AG10803 (cell line): ENCODE measurements around the gene CACNA1S.
A peak's percentile ranks its signal among the peaks of the same experiment; 100 is the strongest.

Experiments
- DNase-seq: peaks from one replicate; pipeline ENCODE4 v3.0.0; 2010; ENCODE audit warnings: low read depth
- H3K4me3 ChIP-seq: 2 replicates; pipeline ENCODE4 v1.5.1; 2011; ENCODE audit warnings: mild to moderate bottlenecking, low read length, control low read depth
- CTCF ChIP-seq: conservative IDR thresholded peaks from 2 replicates; pipeline ENCODE4 v1.5.1; 2011; ENCODE audit warnings: mild to moderate bottlenecking, low read length, control low read depth, inconsistent platforms

Gene CACNA1S

GRCh38 chr1:201153474-201154388, 41.5 kb upstream of the CACNA1S start:
- TF ChIP-seq CTCF, result no peak
- H3K4me3 ChIP-seq, result peak overlapping the region; percentile 83
- DNase-seq, result no peak

- peak; percentile 39 for TF ChIP-seq CTCF
- H3K4me3 ChIP-seq, result no peak overlapping the region
- DNase-seq, result peak; percentile 19
Measured at GRCh38 chr1:201149400-201149799, 37.2 kb upstream of the CACNA1S start.

GRCh38 chr1:201147396-201148015, 35.3 kb upstream of the CACNA1S start:
- no peak overlapping the region for H3K4me3 ChIP-seq
- DNase-seq, result no peak
- TF ChIP-seq CTCF, result no peak

GRCh38 chr1:201146626-201147390, 34.6 kb upstream of the CACNA1S start:
- no peak overlapping the region for H3K4me3 ChIP-seq
- no peak for TF ChIP-seq CTCF

GRCh38 chr1:201145816-201146215, 33.6 kb upstream of the CACNA1S start:
- TF ChIP-seq CTCF, result no peak
- DNase-seq, result no peak
- H3K4me3 ChIP-seq, result no peak overlapping the region

More at GRCh38 chr1:201146626-201147390, 34.6 kb upstream of the CACNA1S start:
- no peak for DNase-seq

- no peak for TF ChIP-seq CTCF
- DNase-seq, result no peak
- no peak overlapping the region for H3K4me3 ChIP-seq
Measured at GRCh38 chr1:201145132-201145531, 32.9 kb upstream of the CACNA1S start.
